HEK293T (cell line): Measurements from ENCODE around the gene EYS.

Experiments
- CTCF ChIA-PET: fragments of 350-600 bp; formaldehyde crosslinking; extraction: SDS; loops from one replicate; lab custom pipeline; 2021; ENCODE audit warnings: antibody characterized with exemption, inconsistent platforms; lab: Yijun Ruan, JAX
- POLR2A ChIA-PET: fragments of 350-600 bp; formaldehyde crosslinking; extraction: SDS; loops from one replicate; lab custom pipeline; 2020; ENCODE audit warnings: antibody characterized with exemption, inconsistent platforms; lab: Yijun Ruan, JAX
- DNase-seq: peaks from one replicate; pipeline ENCODE4 v3.0.0; 2012; ENCODE audit warnings: mixed read lengths; ENCODE audit errors: extremely low spot score
- ARNT ChIP-seq: fragments of 450-650 bp; IDR thresholded peaks from 2 replicates; pipeline ENCODE4 v1.6.1; 2017; ENCODE audit warnings: mild to moderate bottlenecking
- BHLHE40 ChIP-seq: fragments of 450-650 bp; IDR thresholded peaks from 2 replicates; pipeline ENCODE4 v1.6.1; 2016; ENCODE audit warnings: mild to moderate bottlenecking, moderate library complexity, borderline replicate concordance
- CTBP1 ChIP-seq: fragments of 450-650 bp; IDR thresholded peaks from 2 replicates; pipeline ENCODE4 v1.6.1; 2016; ENCODE audit warnings: borderline replicate concordance
- ELF4 ChIP-seq: fragments of 450-650 bp; IDR thresholded peaks from 2 replicates; pipeline ENCODE4 v1.6.1; 2017; ENCODE audit warnings: antibody characterized with exemption
- FOXA1 ChIP-seq: fragments of 450-650 bp; IDR thresholded peaks from 2 replicates; pipeline ENCODE4 v1.6.1; 2016; ENCODE audit warnings: mild to moderate bottlenecking
- FOXK2 ChIP-seq: fragments of 450-650 bp; IDR thresholded peaks from 2 replicates; pipeline ENCODE4 v1.6.1; 2016; ENCODE audit warnings: mild to moderate bottlenecking
- FOXM1 ChIP-seq: fragments of 450-650 bp; IDR thresholded peaks from 2 replicates; pipeline ENCODE4 v1.6.1; 2017; ENCODE audit warnings: mild to moderate bottlenecking, borderline replicate concordance
- HDGF ChIP-seq: fragments of 450-650 bp; IDR thresholded peaks from 2 replicates; pipeline ENCODE4 v1.6.1; 2017; ENCODE audit warnings: antibody characterized with exemption, borderline replicate concordance
- L3MBTL2 ChIP-seq: fragments of 450-650 bp; conservative IDR thresholded peaks from 2 replicates; pipeline ENCODE4 v1.6.1; 2016; ENCODE audit warnings: mild to moderate bottlenecking
- LEF1 ChIP-seq: fragments of 450-650 bp; IDR thresholded peaks from 2 replicates; pipeline ENCODE4 v1.6.1; 2017; ENCODE audit warnings: mild to moderate bottlenecking, borderline replicate concordance
- NFRKB ChIP-seq: fragments of 450-650 bp; IDR thresholded peaks from 2 replicates; pipeline ENCODE4 v1.6.1; 2016; ENCODE audit warnings: mild to moderate bottlenecking, moderate library complexity
- PKNOX1 ChIP-seq: fragments of 450-650 bp; IDR thresholded peaks from 2 replicates; pipeline ENCODE4 v1.6.1; 2016
- SP1 ChIP-seq: fragments of 450-650 bp; IDR thresholded peaks from 2 replicates; pipeline ENCODE4 v1.6.1; 2017
- SUZ12 ChIP-seq: fragments of 450-650 bp; IDR thresholded peaks from 2 replicates; pipeline ENCODE4 v1.6.1; 2016; ENCODE audit warnings: mild to moderate bottlenecking
- TARDBP ChIP-seq: fragments of 450-650 bp; IDR thresholded peaks from 2 replicates; pipeline ENCODE4 v1.6.1; 2016
- ZNF384 ChIP-seq: fragments of 450-650 bp; IDR thresholded peaks from 2 replicates; pipeline ENCODE4 v1.6.1; 2016

The EYS gene

GRCh38 chr6:64121011-64121565 is 1585.9 kb downstream of the EYS start:
- POLR2A ChIA-PET: no interaction called here
- DNase-seq: no peak
- TF ChIP-seq HDGF: no peak
- no peak for TF ChIP-seq L3MBTL2
- CTCF ChIA-PET: interaction anchor here (0.6 kb wide), 1 partner anchor 27 kb away, joined by 3 read pairs; no protein-coding TSS in a partner anchor

- POLR2A ChIA-PET: no interaction called here
- no peak for TF ChIP-seq BHLHE40
- TF ChIP-seq ZNF384: no peak
- TF ChIP-seq ARNT: no peak
- CTCF ChIA-PET: no interaction called here
Measured at GRCh38 chr6:64113704-64114103, 1593.3 kb downstream of the EYS start.

GRCh38 chr6:64104051-64104450 is 1603.0 kb downstream of the EYS start:
- POLR2A ChIA-PET: no interaction called here
- DNase-seq: no peak
- TF ChIP-seq LEF1 (no peak), ARNT (no peak), HDGF (no peak), PKNOX1 (no peak), ZNF384 (no peak), L3MBTL2 (no peak), BHLHE40 (no peak)
- CTCF ChIA-PET: no interaction called here

More at GRCh38 chr6:64113704-64114103, 1593.3 kb downstream of the EYS start:
- DNase-seq: no peak

DNA sequence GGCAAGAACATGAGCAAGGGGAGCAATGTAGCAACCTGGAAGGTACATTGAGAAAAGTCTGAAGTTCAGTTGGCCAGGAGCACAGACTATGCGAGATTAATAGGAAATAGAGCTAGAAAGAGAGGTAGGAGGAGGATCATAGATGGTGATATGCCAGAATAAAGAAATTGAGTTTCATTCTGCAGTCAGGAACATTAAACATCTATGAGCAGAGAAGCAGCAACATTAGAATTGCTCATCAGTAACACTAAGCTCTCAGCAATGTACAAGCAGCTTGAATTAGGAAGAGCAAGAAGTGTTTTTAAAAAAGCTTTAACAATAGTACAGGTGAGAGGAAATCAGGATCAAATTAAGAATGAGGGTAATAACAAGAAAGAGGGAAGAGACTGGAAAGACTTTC is 1603.5 kb downstream of the EYS start:
- ChIA-PET POLR2A (no interaction called here), CTCF (no interaction called here)
- TF ChIP-seq ZNF384 (no peak), LEF1 (no peak), BHLHE40 (no peak), CTBP1 (no peak), FOXK2 (no peak), FOXA1 (no peak), L3MBTL2 (no peak), NFRKB (no peak), PKNOX1 (no peak), SP1 (no peak), FOXM1 (no peak), SUZ12 (no peak), HDGF (no peak), ARNT (no peak), ELF4 (no peak), TARDBP (no peak)
- no peak for DNase-seq

GRCh38 chr6:64100702-64101303 is 1606.2 kb downstream of the EYS start:
- no peak for TF ChIP-seq ZNF384
- TF ChIP-seq CTBP1: no peak
- TF ChIP-seq FOXK2: no peak
- no peak for TF ChIP-seq FOXM1
- TF ChIP-seq SUZ12: no peak
- TF ChIP-seq HDGF: no peak
- TF ChIP-seq ELF4: no peak
- TF ChIP-seq SP1: no peak
- no peak for TF ChIP-seq LEF1
- no peak for TF ChIP-seq NFRKB
- no peak for TF ChIP-seq ARNT
- no peak for DNase-seq
- ChIA-PET POLR2A (no interaction called here), CTCF (interaction anchor here (0.6 kb wide), 1 partner anchor 36 kb away, joined by 4 read pairs; no protein-coding TSS in a partner anchor)

GRCh38 chr6:64090352-64090751 is 1616.7 kb downstream of the EYS start:
- TF ChIP-seq CTBP1 (no peak), FOXK2 (no peak), TARDBP (no peak), ZNF384 (no peak), PKNOX1 (no peak), HDGF (no peak), ELF4 (no peak), LEF1 (no peak), FOXA1 (no peak), BHLHE40 (no peak), NFRKB (no peak), SP1 (no peak), ARNT (no peak), FOXM1 (no peak), SUZ12 (no peak), L3MBTL2 (no peak)
- POLR2A ChIA-PET: no interaction called here
- CTCF ChIA-PET: no interaction called here
- DNase-seq: no peak

DNA sequence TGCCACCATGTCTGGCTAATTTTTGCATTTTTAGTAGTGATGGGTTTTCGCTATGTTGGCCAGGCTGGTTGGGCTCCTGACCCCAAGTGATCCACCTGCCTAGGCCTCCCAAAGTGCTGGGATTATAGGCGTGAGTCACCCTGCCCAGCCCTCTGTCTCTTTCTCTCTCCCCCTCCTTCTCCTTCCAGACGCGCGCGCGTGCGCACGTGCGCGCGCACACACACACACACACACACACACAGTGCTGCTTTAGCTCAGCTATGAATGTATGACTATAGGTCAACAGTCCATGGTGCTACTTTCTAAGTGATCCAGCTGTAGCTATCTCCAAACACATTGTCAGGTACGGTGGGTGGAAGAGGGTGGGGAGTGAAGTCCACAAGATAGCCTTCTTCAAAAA is 1621.9 kb downstream of the EYS start:
- ChIA-PET CTCF (no interaction called here), POLR2A (no interaction called here)
- TF ChIP-seq ARNT (no peak), CTBP1 (no peak), FOXM1 (no peak), SP1 (no peak), NFRKB (no peak), LEF1 (no peak)
- no peak for DNase-seq
